ENCODE results near the gene BLOC1S3. TPM values are rescaled to one million over a fixed set of nuclear protein-coding genes. Genes with fewer than 3 reads are reported as not detected.
A peak's percentile ranks its signal among the peaks of the same experiment; 100 is the strongest.

The BLOC1S3 gene
- total and polyA plus RNA-seq, 2 of the 4 experiments (the other 2 are of a cell fraction) = 1.1 to 4.9 TPM

DNA sequence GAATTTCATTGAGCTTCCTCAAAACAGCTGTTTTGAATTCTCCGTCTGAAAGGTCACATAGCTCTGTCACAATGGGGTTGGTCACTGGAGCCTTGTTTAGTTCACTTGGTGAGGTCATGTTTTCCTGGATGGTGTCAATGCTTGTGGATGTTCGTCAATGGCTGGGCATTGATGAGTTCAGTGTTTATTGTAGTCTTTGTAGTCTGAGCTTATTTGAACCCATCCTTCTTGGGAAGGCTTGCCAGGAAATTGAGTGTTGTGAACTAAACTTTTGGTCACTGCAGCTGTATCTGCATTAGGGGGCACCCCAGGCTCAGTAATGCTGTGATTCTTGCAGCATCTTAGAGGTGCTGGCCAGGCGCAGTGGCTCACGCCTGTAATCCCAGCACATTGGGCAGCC, 22.0 kb downstream of the BLOC1S3 start:
- peak; percentile 57 for DNase-seq
- no peak overlapping the region for H3K56ac ChIP-seq (ENCODE audit: extremely low read depth, insufficient read depth, low read length)
- CTCF ChIA-PET = interaction anchor here (0.6 to 1.2 kb wide), 5 partner anchors 14 to 278 kb away, joined by 3 to 4 read pairs (median 3); no protein-coding TSS in a partner anchor
- no CpG with 5 or more reads among the region's 4 CpGs for WGBS, 2 experiments (ENCODE audit: extremely low coverage in 2 of 2, insufficient read length in 1 of 2)
- no peaks in the 10 kb centered on the region for H3K9me1 ChIP-seq (ENCODE audit: insufficient read depth, low read length)
- H2BK15ac ChIP-seq (ENCODE audit: low read depth, low read length) = no peak overlapping the region
- H4K5ac ChIP-seq (ENCODE audit: low read depth, low read length) = no peak overlapping the region
- H3K4me1 ChIP-seq (ENCODE audit: control insufficient read depth, insufficient read depth, low read length) = no peaks in the 10 kb centered on the region
- H3K4me2 ChIP-seq (ENCODE audit: low read depth, low read length) = no peak overlapping the region
- no peak overlapping the region for H3K14ac ChIP-seq (replicated peaks; ENCODE audit: low read depth, low read length)
- POLR2A ChIA-PET (ENCODE audit: unreplicated experiment) = no interaction called here
- no peak overlapping the region for H2BK20ac ChIP-seq (ENCODE audit: low read depth, low read length)
- H3K27ac ChIP-seq (ENCODE audit: insufficient read depth, low read length) = no peak overlapping the region
- no peaks in the 10 kb centered on the region for H3K79me1 ChIP-seq (ENCODE audit: low read depth in 1 of 2, low read length in 2 of 2)
- no peak overlapping the region for H2BK5ac ChIP-seq (ENCODE audit: low read depth, low read length, poor library complexity, severe bottlenecking)
- H4K8ac ChIP-seq (ENCODE audit: low read depth in 2 of 2, low read length in 2 of 2) = no peak overlapping the region
- BruUV-seq (replicated peaks) = no TSS peak
- no peak overlapping the region for H3K9ac ChIP-seq (ENCODE audit: low read depth, low read length)
- intact Hi-C loops (cut with micrococcal nuclease) (loop anchor here (1.0 kb wide), 2 partner anchors 48 to 138 kb away; no protein-coding TSS in a partner anchor), dilution Hi-C loops (cut with HindIII; ENCODE audit: low sequenced_read_pairs, unreplicated experiment) (no loop called here), in situ Hi-C loops (cut with MboI; ENCODE audit: low sequenced_read_pairs) (no loop called here)
- TF ChIP-seq SMC3 (IDR thresholded peaks at IDR 0.05; ENCODE audit: low read depth, low read length) = peak; percentile 62
- no peak for TF ChIP-seq CEBPB (IDR thresholded peaks at IDR 0.05; ENCODE audit: low read depth, low read length)
- TF ChIP-seq RCOR1 (IDR thresholded peaks at IDR 0.05; ENCODE audit: insufficient replicate concordance, low read length) = no peak
- TF ChIP-seq, protein P1, sequence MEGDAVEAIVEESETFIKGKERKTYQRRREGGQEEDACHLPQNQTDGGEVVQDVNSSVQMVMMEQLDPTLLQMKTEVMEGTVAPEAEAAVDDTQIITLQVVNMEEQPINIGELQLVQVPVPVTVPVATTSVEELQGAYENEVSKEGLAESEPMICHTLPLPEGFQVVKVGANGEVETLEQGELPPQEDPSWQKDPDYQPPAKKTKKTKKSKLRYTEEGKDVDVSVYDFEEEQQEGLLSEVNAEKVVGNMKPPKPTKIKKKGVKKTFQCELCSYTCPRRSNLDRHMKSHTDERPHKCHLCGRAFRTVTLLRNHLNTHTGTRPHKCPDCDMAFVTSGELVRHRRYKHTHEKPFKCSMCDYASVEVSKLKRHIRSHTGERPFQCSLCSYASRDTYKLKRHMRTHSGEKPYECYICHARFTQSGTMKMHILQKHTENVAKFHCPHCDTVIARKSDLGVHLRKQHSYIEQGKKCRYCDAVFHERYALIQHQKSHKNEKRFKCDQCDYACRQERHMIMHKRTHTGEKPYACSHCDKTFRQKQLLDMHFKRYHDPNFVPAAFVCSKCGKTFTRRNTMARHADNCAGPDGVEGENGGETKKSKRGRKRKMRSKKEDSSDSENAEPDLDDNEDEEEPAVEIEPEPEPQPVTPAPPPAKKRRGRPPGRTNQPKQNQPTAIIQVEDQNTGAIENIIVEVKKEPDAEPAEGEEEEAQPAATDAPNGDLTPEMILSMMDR (conservative IDR thresholded peaks at IDR 0.05; ENCODE audit: low read depth, low read length) = peak; percentile 53
- TF ChIP-seq MAZ (IDR thresholded peaks at IDR 0.05; ENCODE audit: borderline replicate concordance, low read depth, low read length) = no peak
- no peak for TF ChIP-seq CHD1 (IDR thresholded peaks at IDR 0.05; ENCODE audit: low read depth, low read length)
- TF ChIP-seq NFE2L2 (IDR thresholded peaks at IDR 0.05; ENCODE audit: low read depth, low read length) = no peak
- no peak for TF ChIP-seq POLR2A (IDR thresholded peaks at IDR 0.05; ENCODE audit: low read depth, low read length)
- TF ChIP-seq RFX5 (IDR thresholded peaks at IDR 0.05; ENCODE audit: low read depth, low read length) = no peak
- no peak for TF ChIP-seq MAFK (IDR thresholded peaks at IDR 0.05; ENCODE audit: low read depth, low read length)
- TF ChIP-seq MXI1 (IDR thresholded peaks at IDR 0.05; ENCODE audit: borderline replicate concordance, low read depth, low read length) = no peak
- peak; percentile 68 for TF ChIP-seq RAD21 (IDR thresholded peaks at IDR 0.05; ENCODE audit: low read length)
- TF ChIP-seq BHLHE40 (IDR thresholded peaks at IDR 0.05; ENCODE audit: low read depth, low read length) = no peak
- TF ChIP-seq, protein P2, sequence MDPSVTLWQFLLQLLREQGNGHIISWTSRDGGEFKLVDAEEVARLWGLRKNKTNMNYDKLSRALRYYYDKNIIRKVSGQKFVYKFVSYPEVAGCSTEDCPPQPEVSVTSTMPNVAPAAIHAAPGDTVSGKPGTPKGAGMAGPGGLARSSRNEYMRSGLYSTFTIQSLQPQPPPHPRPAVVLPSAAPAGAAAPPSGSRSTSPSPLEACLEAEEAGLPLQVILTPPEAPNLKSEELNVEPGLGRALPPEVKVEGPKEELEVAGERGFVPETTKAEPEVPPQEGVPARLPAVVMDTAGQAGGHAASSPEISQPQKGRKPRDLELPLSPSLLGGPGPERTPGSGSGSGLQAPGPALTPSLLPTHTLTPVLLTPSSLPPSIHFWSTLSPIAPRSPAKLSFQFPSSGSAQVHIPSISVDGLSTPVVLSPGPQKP (IDR thresholded peaks at IDR 0.05; ENCODE audit: borderline replicate concordance, low read depth, low read length) = no peak
- TF ChIP-seq, protein P3, sequence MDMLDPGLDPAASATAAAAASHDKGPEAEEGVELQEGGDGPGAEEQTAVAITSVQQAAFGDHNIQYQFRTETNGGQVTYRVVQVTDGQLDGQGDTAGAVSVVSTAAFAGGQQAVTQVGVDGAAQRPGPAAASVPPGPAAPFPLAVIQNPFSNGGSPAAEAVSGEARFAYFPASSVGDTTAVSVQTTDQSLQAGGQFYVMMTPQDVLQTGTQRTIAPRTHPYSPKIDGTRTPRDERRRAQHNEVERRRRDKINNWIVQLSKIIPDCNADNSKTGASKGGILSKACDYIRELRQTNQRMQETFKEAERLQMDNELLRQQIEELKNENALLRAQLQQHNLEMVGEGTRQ (IDR thresholded peaks at IDR 0.05; ENCODE audit: low read depth, low read length) = no peak
- TF ChIP-seq FOS (IDR thresholded peaks at IDR 0.05; ENCODE audit: low read depth, low read length) = no peak
- no peak overlapping the region for H2AK5ac ChIP-seq (ENCODE audit: low read depth, low read length)
- ATAC-seq (ENCODE audit: low read depth) = peak; percentile 86
- no peak overlapping the region for H4K91ac ChIP-seq (ENCODE audit: insufficient read depth, low read depth, low read length)
- H4K20me1 ChIP-seq (ENCODE audit: insufficient read depth, low read length) = no peaks in the 10 kb centered on the region
- H3K36me3 ChIP-seq (ENCODE audit: control insufficient read depth, insufficient read depth, low read length) = no peaks in the 10 kb centered on the region
- no peaks in the 10 kb centered on the region for H3K27me3 ChIP-seq (ENCODE audit: control insufficient read depth, insufficient read depth, low read length)
- no peak overlapping the region for H3K4me3 ChIP-seq (ENCODE audit: insufficient read depth, low read depth, low read length)
- H2BK120ac ChIP-seq (ENCODE audit: low read depth, low read length) = no peak overlapping the region
- H3K4ac ChIP-seq (ENCODE audit: low read depth, low read length) = no peak overlapping the region
- H2AK9ac ChIP-seq (replicated peaks; ENCODE audit: low read depth, low read length, poor library complexity) = no peak overlapping the region
- no peak overlapping the region for H2AFZ ChIP-seq (replicated peaks; ENCODE audit: low read length, poor library complexity)
- H3K18ac ChIP-seq (ENCODE audit: low read depth, low read length) = no peak overlapping the region
- no peaks in the 10 kb centered on the region for H3K9me3 ChIP-seq (ENCODE audit: control insufficient read depth, insufficient read depth, low read length)
- H3K23ac ChIP-seq (ENCODE audit: low read depth, low read length) = no peak overlapping the region
